KBM-7 (cell line): Measurements from ENCODE around the gene PDYN.
"Not testable (repeated sequence)": the region's sequence is repeated elsewhere in the genome, so short reads cannot be mapped to it uniquely, and the experiment has no call there.

Experiments
- DNase-seq: peaks from one replicate; pipeline ENCODE4 v3.0.0-alpha.2; 2015
- in situ Hi-C: fragments of 300-500 bp; cut with MboI; formaldehyde crosslinking; loops from 2 replicates; pipeline ENCODE4 v1.14.3; 2020; ENCODE audit warnings: low sequenced_read_pairs, low pct_unique_long_range_greater_than_20kb, mixed read lengths

PDYN gene

DNA sequence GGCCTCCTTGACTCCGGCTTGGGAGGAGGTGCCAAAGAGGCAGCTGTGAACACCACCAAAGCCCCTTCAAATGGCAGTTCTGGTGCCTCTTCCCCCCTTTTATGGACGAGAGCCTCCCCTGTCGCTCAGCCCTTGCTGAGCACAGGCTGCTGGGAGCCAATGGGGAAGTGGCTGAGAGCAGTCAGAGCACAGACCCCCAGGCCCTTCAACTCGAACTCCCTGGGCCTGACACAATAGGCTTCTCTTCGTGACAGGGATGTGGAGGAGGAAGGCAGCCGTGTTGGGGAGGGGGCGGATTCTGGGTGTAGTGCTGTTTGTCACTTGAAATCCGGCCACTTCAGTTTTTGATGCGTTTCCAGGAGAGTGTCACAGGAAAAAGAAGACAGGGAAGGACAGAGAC, at the start of gene PDYN:
PDYN (minus strand) TSS at position 73 of the 400 bp plus-strand sequence. CDS start 10,974 bp downstream, outside the sequence.
- DNase-seq = no peak
- in situ Hi-C loops = no loop called here

GRCh38 chr20:2042400-2042799, 48.5 kb upstream of the PDYN start:
- in situ Hi-C loops = no loop called here
- DNase-seq = no peak

- DNase-seq = no peak
- in situ Hi-C loops = no loop called here
Measured at GRCh38 chr20:2038161-2038560, 44.3 kb upstream of the PDYN start.

GRCh38 chr20:2037296-2037914, 43.5 kb upstream of the PDYN start:
- DNase-seq = no peak
- in situ Hi-C loops = no loop called here

DNA sequence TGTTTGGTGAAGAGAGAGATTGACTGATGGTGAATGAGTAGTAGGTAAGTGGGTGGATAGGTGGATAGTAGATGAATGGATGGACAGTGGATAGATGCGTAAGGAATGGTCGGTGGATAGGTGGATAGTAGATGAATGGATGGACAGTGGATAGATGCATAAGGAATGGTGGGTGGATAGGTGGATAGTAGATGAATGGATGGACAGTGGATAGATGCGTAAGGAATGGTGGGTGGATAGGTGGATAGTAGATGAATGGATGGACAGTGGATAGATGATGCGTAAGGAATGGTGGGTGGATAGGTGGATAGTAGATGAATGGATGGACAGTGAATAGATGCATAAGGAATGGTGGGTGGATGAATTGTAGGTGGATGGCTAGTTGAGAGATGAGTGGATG, 42.5 kb upstream of the PDYN start:
- DNase-seq, in situ Hi-C loops: not testable (repeated sequence)

DNA sequence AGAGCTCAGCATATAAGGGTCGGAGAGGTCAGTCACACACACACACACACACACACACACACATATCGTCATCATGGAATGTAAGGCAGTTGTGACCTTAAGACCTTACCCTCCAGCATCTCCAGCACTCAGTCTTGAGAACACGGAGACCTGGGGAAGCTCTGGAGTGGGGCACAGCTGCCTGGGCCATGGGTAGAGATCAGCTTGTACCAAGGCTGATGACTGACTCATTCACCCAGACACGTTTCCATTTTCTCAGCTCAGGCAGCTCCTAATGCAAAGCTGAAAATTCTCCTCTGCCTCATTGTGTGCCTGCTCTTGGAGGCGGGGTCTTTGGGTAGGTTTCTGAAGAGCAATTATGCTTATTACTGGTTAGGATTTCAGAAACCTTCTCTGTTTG, 38.3 kb upstream of the PDYN start:
- DNase-seq = no peak
- in situ Hi-C loops = no loop called here

DNA sequence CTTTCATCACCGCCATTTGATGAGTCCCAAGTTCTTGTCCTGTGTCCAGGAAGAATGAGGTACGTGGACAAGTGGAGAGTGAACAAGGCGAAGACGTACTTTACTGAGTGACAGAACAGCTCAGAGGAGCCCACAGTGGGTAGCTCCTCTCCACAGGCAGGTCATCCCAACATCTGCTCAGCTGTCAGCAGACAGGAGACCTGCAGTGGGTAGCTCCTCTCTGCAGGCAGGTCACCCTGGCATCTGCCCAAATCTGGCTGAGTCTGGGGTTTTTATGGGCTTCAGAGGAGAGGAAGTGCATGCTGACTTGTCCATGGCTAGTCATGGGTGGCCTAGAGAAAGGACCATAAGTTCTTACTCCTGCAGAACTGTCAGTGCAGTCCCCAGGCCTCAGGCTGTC, 32.7 kb upstream of the PDYN start:
- in situ Hi-C loops = no loop called here
- no peak for DNase-seq

- in situ Hi-C loops = no loop called here
- no peak for DNase-seq
Measured at GRCh38 chr20:2026004-2026403, 32.1 kb upstream of the PDYN start.

- in situ Hi-C loops = no loop called here
Measured at GRCh38 chr20:2023151-2023550, 29.3 kb upstream of the PDYN start.

GRCh38 chr20:2022163-2022562, 28.3 kb upstream of the PDYN start:
- no peak for DNase-seq
- in situ Hi-C loops = no loop called here

More at GRCh38 chr20:2023151-2023550, 29.3 kb upstream of the PDYN start:
- DNase-seq = no peak

DNA sequence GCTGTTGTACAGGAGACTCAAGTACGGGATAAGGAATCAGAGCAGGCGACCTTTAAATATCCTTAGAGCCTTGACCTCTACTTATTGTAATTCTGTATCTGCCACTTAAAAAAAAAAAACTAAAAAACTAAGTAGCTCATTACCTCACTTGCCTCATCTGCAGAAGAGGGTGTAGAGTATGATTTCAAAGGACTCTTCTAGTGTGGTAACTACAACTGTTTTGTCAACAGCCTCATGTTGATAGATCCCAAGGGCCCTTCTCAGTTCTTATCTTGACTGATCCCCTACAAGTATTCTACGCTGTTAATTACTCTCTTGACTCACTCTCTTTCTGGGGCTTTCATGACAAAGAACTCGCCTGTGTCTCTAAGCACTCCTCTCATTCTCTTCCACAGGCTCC, 16.7 kb upstream of the PDYN start:
- DNase-seq = no peak
- in situ Hi-C loops = no loop called here

DNA sequence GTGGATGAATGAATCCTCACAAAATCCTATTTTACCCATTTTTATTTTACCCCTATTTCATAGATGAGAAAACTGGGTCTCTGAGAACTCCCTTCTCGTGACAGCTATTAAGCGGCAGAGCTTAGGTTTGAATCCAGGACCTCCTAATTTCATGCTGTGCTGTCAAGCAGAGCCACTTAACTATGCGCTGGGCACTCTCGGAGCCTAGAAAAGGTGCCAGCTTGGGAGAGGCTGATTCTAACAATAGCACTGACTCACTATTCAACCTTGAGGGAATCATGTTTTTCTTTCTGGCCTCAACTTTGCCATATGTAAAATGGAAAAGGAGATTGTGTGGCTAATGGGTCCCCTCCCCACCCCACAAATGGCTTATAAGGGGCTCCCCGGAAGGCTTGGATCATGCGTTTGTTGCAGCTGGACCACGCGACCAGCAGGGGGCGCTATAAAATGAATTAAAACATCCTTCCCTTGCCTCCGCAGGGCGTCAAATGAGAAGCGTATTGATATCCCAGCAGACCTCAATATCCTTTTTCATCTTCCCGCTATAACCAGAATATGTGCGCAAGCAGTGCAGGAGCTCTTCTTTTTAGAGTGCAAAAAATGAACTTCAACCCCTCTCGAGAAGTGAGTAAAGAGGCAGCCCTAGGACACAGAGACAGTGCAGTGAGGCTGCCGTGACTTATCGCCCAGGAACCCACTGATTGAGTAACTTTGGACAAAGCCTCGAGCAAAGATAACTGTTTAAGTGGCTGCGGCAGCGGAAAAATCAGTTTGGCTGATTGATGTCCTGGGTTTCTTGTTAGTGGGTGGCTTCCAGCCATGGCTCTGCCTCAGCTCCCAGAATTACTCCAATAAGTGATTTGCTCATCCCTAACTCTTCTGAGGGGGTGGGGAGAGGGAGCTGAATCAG, 12.8 kb upstream of the PDYN start:
- in situ Hi-C loops = no loop called here
- DNase-seq = peak; percentile 47

GRCh38 chr20:2005831-2006426, 12.1 kb upstream of the PDYN start:
- in situ Hi-C loops = no loop called here
- DNase-seq = peak; percentile 69

GRCh38 chr20:2005359-2005758, 11.5 kb upstream of the PDYN start:
- in situ Hi-C loops = no loop called here
- no peak for DNase-seq

GRCh38 chr20:2004171-2004570, 10.3 kb upstream of the PDYN start:
- in situ Hi-C loops = no loop called here
- DNase-seq = no peak

GRCh38 chr20:2002365-2002764, 8.5 kb upstream of the PDYN start:
- in situ Hi-C loops = no loop called here
- no peak for DNase-seq

DNA sequence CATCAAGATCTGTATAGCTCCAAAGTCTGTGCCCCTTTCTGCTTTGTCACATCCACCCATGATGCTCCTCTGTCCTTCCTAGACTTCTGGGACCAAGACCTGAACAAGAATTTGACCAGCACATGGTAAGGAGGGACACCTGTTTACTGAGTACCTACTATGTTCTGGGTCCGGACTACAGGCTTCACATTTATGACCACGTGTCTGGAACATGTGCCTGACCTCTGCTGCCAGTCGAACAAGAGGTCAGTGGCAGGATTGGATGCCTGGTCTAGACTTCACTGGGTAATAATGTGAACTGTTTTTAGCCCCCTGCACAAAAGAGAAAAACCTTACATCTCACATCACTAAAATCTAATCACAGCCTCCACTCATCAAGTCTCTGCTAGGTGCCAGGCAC, 7.3 kb upstream of the PDYN start:
- DNase-seq = no peak
- in situ Hi-C loops = no loop called here

GRCh38 chr20:2000285-2000684, 6.4 kb upstream of the PDYN start:
- DNase-seq = no peak
- in situ Hi-C loops = no loop called here

- DNase-seq = no peak
Measured at GRCh38 chr20:1998715-1999114, 4.9 kb upstream of the PDYN start.

GRCh38 chr20:1998193-1998520, 4.3 kb upstream of the PDYN start:
- no peak for DNase-seq
- in situ Hi-C loops = no loop called here

More at GRCh38 chr20:1998715-1999114, 4.9 kb upstream of the PDYN start:
- in situ Hi-C loops = no loop called here
